IMR-90 (cell line): ENCODE data around the gene KIF12. TPM values are rescaled to one million over a fixed set of nuclear protein-coding genes. Genes with fewer than 3 reads are reported as not detected.

ENCODE experiments used
- ATAC-seq: fragments of 200-7000 bp; cut with Tn5 transposase; 2 replicates; pipeline ENCODE4 v1.9.1; 2020; ENCODE audit warnings: low read depth, mild to moderate bottlenecking, moderate library complexity
- BruUV-seq: library from RNA; stranded (reverse); fragments of 400-500 nt; replicated peaks from 2 replicates; lab custom pipeline; 2021; lab: Mats Ljungman, UMichigan
- CTCF ChIA-PET: fragments of 300-600 bp; formaldehyde crosslinking; extraction: SDS; loops from one replicate; lab custom pipeline; 2021; ENCODE audit warnings: antibody characterized with exemption; lab: Yijun Ruan, JAX
- POLR2A ChIA-PET: fragments of 300-600 bp; sonication (Branson Sonifier 250); formaldehyde crosslinking; loops from one replicate; lab custom pipeline; 2022; ENCODE audit warnings: antibody characterized with exemption; ENCODE audit not compliant: unreplicated experiment; lab: Charles Lee
- DNase-seq: peaks from one replicate; pipeline ENCODE4 v3.0.0; 2013
- H2AFZ ChIP-seq: replicated peaks from 2 replicates; pipeline ENCODE3; 2013; ENCODE audit warnings: low read length, mild to moderate bottlenecking; ENCODE audit not compliant: poor library complexity
- H2AK5ac ChIP-seq: 2 replicates; pipeline ENCODE4 v1.6.1; 2013; ENCODE audit warnings: low read depth, low read length, inconsistent platforms
- H2AK9ac ChIP-seq: replicated peaks from 2 replicates; pipeline ENCODE3; 2013; ENCODE audit warnings: mild to moderate bottlenecking, low read depth, low read length, moderate library complexity; ENCODE audit not compliant: poor library complexity
- H2BK120ac ChIP-seq: 2 replicates; pipeline ENCODE4 v1.6.1; 2013; ENCODE audit warnings: low read depth, low read length, inconsistent platforms
- H2BK15ac ChIP-seq: 3 replicates; pipeline ENCODE4 v1.6.1; 2013; ENCODE audit warnings: low read depth, low read length, inconsistent platforms
- H2BK20ac ChIP-seq: 2 replicates; pipeline ENCODE4 v1.6.1; 2013; ENCODE audit warnings: low read depth, mild to moderate bottlenecking, inconsistent platforms, low read length, moderate library complexity
- H2BK5ac ChIP-seq: 2 replicates; pipeline ENCODE4 v1.6.1; 2013; ENCODE audit warnings: mild to moderate bottlenecking, low read depth, low read length, inconsistent platforms; ENCODE audit not compliant: poor library complexity, severe bottlenecking
- H3K14ac ChIP-seq: replicated peaks from 2 replicates; pipeline ENCODE4 v1.6.1; 2013; ENCODE audit warnings: low read depth, low read length, inconsistent platforms
- H3K18ac ChIP-seq: 2 replicates; pipeline ENCODE4 v1.6.1; 2013; ENCODE audit warnings: low read depth, low read length, control low read depth
- H3K23ac ChIP-seq: 2 replicates; pipeline ENCODE4 v1.6.1; 2013; ENCODE audit warnings: low read depth, low read length, inconsistent platforms
- H3K27ac ChIP-seq: 2 replicates; pipeline ENCODE4 v1.5.1; 2013; ENCODE audit warnings: mild to moderate bottlenecking, control low read depth, low read length; ENCODE audit not compliant: insufficient read depth
- H3K27me3 ChIP-seq: 2 replicates; pipeline ENCODE4 v1.6.1; 2013; ENCODE audit warnings: low read length; ENCODE audit not compliant: control insufficient read depth, insufficient read depth
- H3K36me3 ChIP-seq: 2 replicates; pipeline ENCODE4 v1.6.1; 2013; ENCODE audit warnings: low read length, mixed read lengths; ENCODE audit not compliant: control insufficient read depth, insufficient read depth
- H3K4ac ChIP-seq: 2 replicates; pipeline ENCODE4 v1.6.1; 2013; ENCODE audit warnings: low read depth, low read length, inconsistent platforms
- H3K4me1 ChIP-seq: 2 replicates; pipeline ENCODE4 v1.6.1; 2013; ENCODE audit warnings: low read length, mixed read lengths; ENCODE audit not compliant: control insufficient read depth, insufficient read depth
- H3K4me2 ChIP-seq: 2 replicates; pipeline ENCODE4 v1.6.1; 2013; ENCODE audit warnings: low read depth, mild to moderate bottlenecking, control low read depth, low read length, moderate library complexity
- H3K4me3 ChIP-seq: 2 replicates; pipeline ENCODE4 v1.5.1; 2013; ENCODE audit warnings: low read depth, mild to moderate bottlenecking, control low read depth, low read length, moderate library complexity; ENCODE audit not compliant: insufficient read depth
- H3K56ac ChIP-seq: 2 replicates; pipeline ENCODE4 v1.6.1; 2013; ENCODE audit warnings: low read length, inconsistent platforms; ENCODE audit not compliant: insufficient read depth; ENCODE audit errors: extremely low read depth
- H3K79me1 ChIP-seq, 2 experiments: 2 replicates each; pipeline ENCODE4 v1.6.1; 2013; ENCODE audit warnings: low read length in 2 of 2, inconsistent platforms in 1 of 2, low read depth in 1 of 2
- H3K9ac ChIP-seq: 2 replicates; pipeline ENCODE4 v1.6.1; 2013; ENCODE audit warnings: low read depth, low read length, control low read depth
- H3K9me1 ChIP-seq: 2 replicates; pipeline ENCODE4 v1.6.1; 2013; ENCODE audit warnings: low read length, inconsistent platforms; ENCODE audit not compliant: insufficient read depth
- H3K9me3 ChIP-seq: 2 replicates; pipeline ENCODE4 v1.6.1; 2013; ENCODE audit warnings: low read length; ENCODE audit not compliant: control insufficient read depth, insufficient read depth
- H4K20me1 ChIP-seq: 2 replicates; pipeline ENCODE4 v1.6.1; 2013; ENCODE audit warnings: low read length, inconsistent platforms; ENCODE audit not compliant: insufficient read depth
- H4K5ac ChIP-seq: 2 replicates; pipeline ENCODE4 v1.6.1; 2013; ENCODE audit warnings: mild to moderate bottlenecking, low read depth, low read length, control low read depth
- H4K8ac ChIP-seq, 2 experiments: 2 replicates each; pipeline ENCODE4 v1.6.1; 2013; ENCODE audit warnings: low read depth in 2 of 2, low read length in 2 of 2, control low read depth in 1 of 2, inconsistent platforms in 1 of 2
- H4K91ac ChIP-seq: 2 replicates; pipeline ENCODE4 v1.6.1; 2013; ENCODE audit warnings: low read depth, low read length, inconsistent platforms; ENCODE audit not compliant: insufficient read depth
- BHLHE40 ChIP-seq: fragments of 150-350 bp; IDR thresholded peaks from 2 replicates; pipeline ENCODE4 v1.6.1; 2016; ENCODE audit warnings: mild to moderate bottlenecking, low read depth, low read length
- CEBPB ChIP-seq: IDR thresholded peaks from 2 replicates; pipeline ENCODE4 v1.6.1; 2012; ENCODE audit warnings: low read depth, low read length, improper control_type of control experiment
- MAFK ChIP-seq: IDR thresholded peaks from 2 replicates; pipeline ENCODE4 v1.6.1; 2012; ENCODE audit warnings: low read depth, low read length, improper control_type of control experiment
- MAZ ChIP-seq: IDR thresholded peaks from 2 replicates; pipeline ENCODE4 v1.6.1; 2012; ENCODE audit warnings: low read depth, mild to moderate bottlenecking, low read length, improper control_type of control experiment, moderate library complexity, borderline replicate concordance
- MXI1 ChIP-seq: IDR thresholded peaks from 2 replicates; pipeline ENCODE4 v1.6.1; 2012; ENCODE audit warnings: low read depth, mild to moderate bottlenecking, low read length, moderate library complexity, borderline replicate concordance
- NFE2L2 ChIP-seq: fragments of 150-350 bp; IDR thresholded peaks from 2 replicates; pipeline ENCODE4 v1.6.1; 2016; ENCODE audit warnings: low read depth, mild to moderate bottlenecking, low read length
- POLR2A ChIP-seq: IDR thresholded peaks from 2 replicates; pipeline ENCODE4 v1.6.1; 2012; ENCODE audit warnings: mild to moderate bottlenecking, low read depth, low read length
- RAD21 ChIP-seq: IDR thresholded peaks from 2 replicates; pipeline ENCODE4 v1.6.1; 2012; ENCODE audit warnings: low read length, improper control_type of control experiment
- RCOR1 ChIP-seq: IDR thresholded peaks from 2 replicates; pipeline ENCODE4 v1.6.1; 2012; ENCODE audit warnings: mild to moderate bottlenecking, low read length, improper control_type of control experiment; ENCODE audit not compliant: insufficient replicate concordance
- RFX5 ChIP-seq: IDR thresholded peaks from 2 replicates; pipeline ENCODE4 v1.8.0; 2012; ENCODE audit warnings: low read depth, mild to moderate bottlenecking, low read length, moderate library complexity
- SMC3 ChIP-seq: fragments of 150-350 bp; IDR thresholded peaks from 2 replicates; pipeline ENCODE4 v1.6.1; 2016; ENCODE audit warnings: low read depth, mild to moderate bottlenecking, antibody characterized with exemption, low read length, moderate library complexity
- WGBS, 2 experiments: methylation state at CpG; one replicate each; pipeline versions ENCODE4 v1.1.5 to v1.1.7; 2013; ENCODE audit warnings: missing lambda C conversion rate in 2 of 2; ENCODE audit not compliant: insufficient read length in 1 of 2; ENCODE audit errors: extremely low coverage in 2 of 2; 5-methylcytosine and 5-hydroxymethylcytosine counted together
- dilution Hi-C: fragments of 300-500 bp; cut with HindIII; formaldehyde crosslinking; loops from one replicate; pipeline ENCODE4 v1.14.3; 2018; ENCODE audit warnings: low sequenced_read_pairs; ENCODE audit not compliant: unreplicated experiment
- in situ Hi-C: fragments of 300-500 bp; cut with MboI; formaldehyde crosslinking; loops from 3 replicates; pipeline ENCODE4 v1.14.3; 2019; ENCODE audit warnings: low sequenced_read_pairs, inconsistent platforms, mixed read lengths
- intact Hi-C: fragments of 100-400 bp; cut with micrococcal nuclease; formaldehyde crosslinking; loops from 2 replicates; pipeline ENCODE4 v1.10.0; 2022
- polyA plus RNA-seq, 3 experiments: library from polyadenylated mRNA; depleted of rRNA; stranded (reverse); fragments of >200 nt; gene quantifications; 2 replicates each; pipeline ENCODE4 v1.2.3, GENCODE V29; 2012; ENCODE audit warnings: low replicate concordance in 1 of 3
- total RNA-seq: library from RNA; depleted of rRNA; stranded (reverse); fragments of >200 nt; gene quantifications from 2 replicates; pipeline ENCODE4 v1.2.3, GENCODE V29; 2012
- TF ChIP-seq, protein P1 (sequence below): fragments of 150-350 bp; IDR thresholded peaks from 2 replicates; pipeline ENCODE4 v1.6.1; 2017; ENCODE audit warnings: mild to moderate bottlenecking, antibody characterized with exemption, low read length, low read depth
- TF ChIP-seq, protein P2 (sequence below): fragments of 150-350 bp; IDR thresholded peaks from 2 replicates; pipeline ENCODE4 v1.6.1; 2016; ENCODE audit warnings: low read depth, mild to moderate bottlenecking, low read length, moderate library complexity, borderline replicate concordance

Gene KIF12
- total and polyA plus RNA-seq, 2 of the 4 experiments (the other 2 are of a cell fraction): not detected

DNA sequence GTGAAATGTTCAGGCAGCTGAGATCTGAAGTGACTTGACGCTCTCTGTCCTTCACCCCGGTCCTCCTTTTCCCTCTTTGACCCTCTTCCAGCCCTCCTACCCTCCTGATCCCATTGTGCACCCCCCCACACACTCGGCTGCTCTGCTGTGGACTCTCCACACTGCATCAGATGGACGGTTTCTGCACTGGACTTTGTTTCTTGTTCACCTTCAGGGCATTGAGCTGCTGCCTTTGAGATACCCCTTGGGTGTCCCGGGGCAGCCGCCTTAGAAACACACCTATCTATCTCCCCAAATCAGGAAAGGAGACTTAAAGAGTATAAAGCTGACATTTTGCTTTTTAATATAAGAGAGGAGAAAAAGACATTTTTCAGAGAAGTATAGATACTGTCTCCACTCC lies 48.4 kb downstream of the KIF12 start:
- Histone ChIP-seq H3K36me3 (peaks cover 47% of the 10 kb centered on the region), H3K9ac (no peak overlapping the region), H2BK15ac (no peak overlapping the region), H3K9me3 (no peaks in the 10 kb centered on the region), H3K4ac (no peak overlapping the region), H3K9me1 (peaks cover 10% of the 10 kb centered on the region), H3K23ac (no peak overlapping the region), H3K4me1 (no peaks in the 10 kb centered on the region), H2BK5ac (no peak overlapping the region), H2AK5ac (no peak overlapping the region), H3K4me2 (no peak overlapping the region), H3K18ac (no peak overlapping the region), H4K5ac (no peak overlapping the region), H3K27me3 (no peaks in the 10 kb centered on the region), H4K20me1 (peaks cover 3% of the 10 kb centered on the region; the same call in 1 of the 2 replicates), H2BK20ac (no peak overlapping the region), H2BK120ac (no peak overlapping the region), H2AK9ac (no peak overlapping the region), H4K8ac (no peak overlapping the region), H3K56ac (no peak overlapping the region), H4K91ac (no peak overlapping the region), H3K27ac (no peak overlapping the region), H3K79me1 (peaks cover 0 to 13% of the 10 kb centered on the region in 2 experiments; a peak in 2 of 4 replicates), H3K4me3 (no peak overlapping the region), H3K14ac (no peak overlapping the region), H2AFZ (no peak overlapping the region)
- ChIA-PET POLR2A (no interaction called here), CTCF (no interaction called here)
- DNase-seq (no peak), ATAC-seq (no peak)
- intact Hi-C loops (no loop called here), dilution Hi-C loops (no loop called here), in situ Hi-C loops (no loop called here)
- no CpG with 5 or more reads among the region's 6 CpGs for WGBS, 2 experiments
- TF ChIP-seq MAFK: no peak
- TF ChIP-seq SMC3: no peak
- TF ChIP-seq, protein P1, sequence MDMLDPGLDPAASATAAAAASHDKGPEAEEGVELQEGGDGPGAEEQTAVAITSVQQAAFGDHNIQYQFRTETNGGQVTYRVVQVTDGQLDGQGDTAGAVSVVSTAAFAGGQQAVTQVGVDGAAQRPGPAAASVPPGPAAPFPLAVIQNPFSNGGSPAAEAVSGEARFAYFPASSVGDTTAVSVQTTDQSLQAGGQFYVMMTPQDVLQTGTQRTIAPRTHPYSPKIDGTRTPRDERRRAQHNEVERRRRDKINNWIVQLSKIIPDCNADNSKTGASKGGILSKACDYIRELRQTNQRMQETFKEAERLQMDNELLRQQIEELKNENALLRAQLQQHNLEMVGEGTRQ: no peak
- no peak for TF ChIP-seq MXI1
- no peak for TF ChIP-seq MAZ
- TF ChIP-seq, protein P2, sequence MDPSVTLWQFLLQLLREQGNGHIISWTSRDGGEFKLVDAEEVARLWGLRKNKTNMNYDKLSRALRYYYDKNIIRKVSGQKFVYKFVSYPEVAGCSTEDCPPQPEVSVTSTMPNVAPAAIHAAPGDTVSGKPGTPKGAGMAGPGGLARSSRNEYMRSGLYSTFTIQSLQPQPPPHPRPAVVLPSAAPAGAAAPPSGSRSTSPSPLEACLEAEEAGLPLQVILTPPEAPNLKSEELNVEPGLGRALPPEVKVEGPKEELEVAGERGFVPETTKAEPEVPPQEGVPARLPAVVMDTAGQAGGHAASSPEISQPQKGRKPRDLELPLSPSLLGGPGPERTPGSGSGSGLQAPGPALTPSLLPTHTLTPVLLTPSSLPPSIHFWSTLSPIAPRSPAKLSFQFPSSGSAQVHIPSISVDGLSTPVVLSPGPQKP: no peak
- no peak for TF ChIP-seq BHLHE40
- TF ChIP-seq RCOR1: no peak
- no peak for TF ChIP-seq NFE2L2
- TF ChIP-seq RAD21: no peak
- TF ChIP-seq CEBPB: no peak
- TF ChIP-seq RFX5: no peak
- TF ChIP-seq POLR2A: no peak
- no TSS peak for BruUV-seq
